GM12878 (cell line): ENCODE results near the gene PSMD4. TPM values are rescaled to one million over a fixed set of nuclear protein-coding genes. Genes with fewer than 3 reads are reported as not detected.

Source experiments
- ATAC-seq: fragments of 200-7000 bp; cut with Tn5 transposase; 3 replicates; pipeline ENCODE4 v1.9.1; 2020; ENCODE audit warnings: mild to moderate bottlenecking, moderate library complexity
- BruUV-seq: library from RNA; stranded (reverse); fragments of 400-500 nt; replicated peaks from 2 replicates; lab custom pipeline; 2021; lab: Mats Ljungman, UMichigan
- CTCF ChIA-PET: fragments of 300-600 bp; sonication (Branson Sonifier 250); formaldehyde crosslinking; extraction: SDS; loops from one replicate; lab custom pipeline; 2021; ENCODE audit warnings: inconsistent platforms; lab: Yijun Ruan, JAX
- POLR2A ChIA-PET: fragments of 350-600 bp; formaldehyde crosslinking; extraction: SDS; loops from one replicate; lab custom pipeline; 2021; ENCODE audit warnings: inconsistent platforms; lab: Charles Lee
- RAD21 ChIA-PET: fragments of 300-600 bp; sonication (Branson Sonifier 250); formaldehyde crosslinking; loops from one replicate; lab custom pipeline; 2023; ENCODE audit warnings: antibody characterized with exemption; ENCODE audit not compliant: unreplicated experiment; lab: Charles Lee
- SMC1A ChIA-PET: fragments of 300-600 bp; sonication (Branson Sonifier 250); formaldehyde crosslinking; loops from one replicate; lab custom pipeline; 2023; ENCODE audit not compliant: unreplicated experiment, uncharacterized antibody; lab: Charles Lee
- DNase-seq: peaks from one replicate; pipeline ENCODE4 v3.0.0-alpha.2; 2011; ENCODE audit warnings: low read depth, low spot score
- FAIRE-seq: peaks from 3 replicates; lab custom pipeline; 2011; peaks lifted over from hg19 to GRCh38; lab: Jason Lieb, UNC
- H2AFZ ChIP-seq: 2 replicates; pipeline ENCODE4 v1.6.0; 2011; ENCODE audit warnings: low read depth, low read length, control low read depth; ENCODE audit not compliant: control insufficient read depth
- H3K27ac ChIP-seq: 2 replicates; pipeline ENCODE4 v1.5.1; 2011; ENCODE audit warnings: control low read depth; ENCODE audit not compliant: control insufficient read depth, insufficient read depth
- H3K27me3 ChIP-seq, 2 experiments: replicated peaks in 1 of 2; 2 replicates each; pipeline versions ENCODE4 v1.6.0 to v1.6.1; 2011; ENCODE audit warnings: low read length in 1 of 2; ENCODE audit not compliant: control insufficient read depth in 2 of 2, insufficient read depth in 2 of 2
- H3K36me3 ChIP-seq, 2 experiments: 2 replicates each; pipeline ENCODE4 v1.5.1; 2011; ENCODE audit warnings: low read length in 1 of 2; ENCODE audit not compliant: control insufficient read depth in 2 of 2, insufficient read depth in 2 of 2
- H3K4me1 ChIP-seq: 2 replicates; pipeline ENCODE4 v1.6.1; 2011; ENCODE audit warnings: mild to moderate bottlenecking, low read length, moderate library complexity, mixed read lengths; ENCODE audit not compliant: control insufficient read depth, insufficient read depth
- H3K4me2 ChIP-seq: 2 replicates; pipeline ENCODE4 v1.6.0; 2011; ENCODE audit warnings: control low read depth; ENCODE audit not compliant: control insufficient read depth, insufficient read depth
- H3K4me3 ChIP-seq: fragments of 200-600 bp; sonication (generic); 2 replicates; pipeline ENCODE4 v1.5.1; 2016
- H3K79me2 ChIP-seq: 2 replicates; pipeline ENCODE4 v1.6.0; 2011; ENCODE audit warnings: low read length; ENCODE audit not compliant: control insufficient read depth, insufficient read depth
- H3K9ac ChIP-seq: 2 replicates; pipeline ENCODE4 v1.8.0; 2011; ENCODE audit warnings: low read length, control low read depth, mixed read lengths; ENCODE audit not compliant: control insufficient read depth, insufficient read depth
- H3K9me3 ChIP-seq: replicated peaks from 3 replicates; pipeline ENCODE4 v1.5.1; 2011; ENCODE audit warnings: mild to moderate bottlenecking, low read length; ENCODE audit not compliant: control insufficient read depth, insufficient read depth
- H4K20me1 ChIP-seq: 2 replicates; pipeline ENCODE4 v1.6.0; 2011; ENCODE audit not compliant: control insufficient read depth, insufficient read depth
- ATF7 ChIP-seq: fragments of 450-650 bp; IDR thresholded peaks from 2 replicates; pipeline ENCODE4 v1.6.1; 2016; ENCODE audit warnings: low read depth, mild to moderate bottlenecking
- CEBPZ ChIP-seq: fragments of 150-350 bp; IDR thresholded peaks from 2 replicates; pipeline ENCODE4 v1.6.1; 2016; ENCODE audit warnings: low read depth, low read length
- CREM ChIP-seq: IDR thresholded peaks from 2 replicates; pipeline ENCODE4 v1.6.1; 2014; ENCODE audit warnings: antibody characterized with exemption, low read depth
- IKZF1 ChIP-seq: fragments of 450-650 bp; conservative IDR thresholded peaks from 2 replicates; pipeline ENCODE4 v1.6.1; 2017; ENCODE audit warnings: antibody characterized with exemption, mild to moderate bottlenecking
- JUNB ChIP-seq: IDR thresholded peaks from 2 replicates; pipeline ENCODE4 v1.6.1; 2016; ENCODE audit warnings: antibody characterized with exemption, mild to moderate bottlenecking
- NFXL1 ChIP-seq: fragments of 450-650 bp; IDR thresholded peaks from 2 replicates; pipeline ENCODE4 v1.6.1; 2017; ENCODE audit warnings: antibody characterized with exemption, mild to moderate bottlenecking, borderline replicate concordance
- NKRF ChIP-seq: fragments of 450-650 bp; conservative IDR thresholded peaks from 2 replicates; pipeline ENCODE4 v1.6.1; 2017; ENCODE audit warnings: mild to moderate bottlenecking, moderate library complexity
- SREBF1 ChIP-seq: IDR thresholded peaks from 2 replicates; pipeline ENCODE4 v1.6.1; 2012; ENCODE audit warnings: mild to moderate bottlenecking, low read length
- ZBTB40 ChIP-seq: fragments of 450-650 bp; IDR thresholded peaks from 2 replicates; pipeline ENCODE4 v1.6.1; 2016; ENCODE audit warnings: mild to moderate bottlenecking, moderate library complexity, borderline replicate concordance
- ZNF592 ChIP-seq: fragments of 450-650 bp; IDR thresholded peaks from 2 replicates; pipeline ENCODE4 v1.6.1; 2017; ENCODE audit warnings: mild to moderate bottlenecking, moderate library complexity
- WGBS: methylation state at CpG from one replicate; pipeline ENCODE4 v1.1.6; 2016; ENCODE audit warnings: low lambda C conversion rate; ENCODE audit not compliant: insufficient replicate concordance, insufficient coverage; ENCODE audit errors: missing lambda C conversion rate; 5-methylcytosine and 5-hydroxymethylcytosine counted together
- in situ Hi-C: fragments of 300-500 bp; cut with MboI; formaldehyde crosslinking; loops from 9 replicates; pipeline ENCODE4 v1.14.3; 2018; ENCODE audit warnings: mixed read lengths
- intact Hi-C: fragments of 100-400 bp; cut with micrococcal nuclease; formaldehyde crosslinking; loops from one replicate; pipeline ENCODE4 v1.14.2; 2022; ENCODE audit not compliant: unreplicated experiment
- polyA plus RNA-seq, 11 experiments: library from polyadenylated mRNA; depleted of rRNA in 4 of 11; unstranded in 6 of 11; stranded (reverse) in 5 of 11; fragments of >200 nt; fragmentation: Nextera tagmentation in 4 of 11; fragmentation: Illumina TruSeq in 1 of 11; extraction: Ambion mirVana in 4 of 11; extraction: Trizol in 1 of 11; gene quantifications; 1 replicate in 1 of 11; 2 replicates in 10 of 11; pipeline versions ENCODE4 v1.2.1 to v1.2.3, GENCODE V29; 2011 to 2016; ENCODE audit warnings: inconsistent platforms in 2 of 11, missing spikeins in 2 of 11, low read depth in 1 of 11
- total RNA-seq, 4 experiments: library from RNA; depleted of rRNA in 3 of 4; stranded (reverse); fragments of >200 nt in 3 of 4; fragmentation: Illumina TruSeq in 1 of 4; extraction: Trizol in 1 of 4; gene quantifications; 2 replicates each; pipeline versions ENCODE4 v1.2.1 to v1.2.3, GENCODE V29; 2013 to 2021

The PSMD4 gene
- total and polyA plus RNA-seq, 10 of the 15 experiments (the other 5 are each of a cell fraction or from before 2014, with no cell fraction given) = 129 to 281 (median 188) TPM

GRCh38 chr1:151243683-151244216 is 10.8 kb upstream of the PSMD4 start:
- ChIA-PET RAD21 (no interaction called here), POLR2A (no interaction called here), CTCF (interaction anchor here (0.9 to 2.0 kb wide), 2 partner anchors 15 to 144 kb away, joined by 3 to 5 read pairs; no protein-coding TSS in a partner anchor), SMC1A (interaction anchor here (0.5 to 1.3 kb wide), 3 partner anchors 8 to 140 kb away, joined by 3 to 4 read pairs (median 3); no protein-coding TSS in a partner anchor)
- intact Hi-C loops = no loop called here
- peaks cover 23 to 38% of the 10 kb centered on the region in 2 experiments for H3K36me3 ChIP-seq
- no peaks in the 10 kb centered on the region for H3K4me1 ChIP-seq
- no TSS peak for BruUV-seq
- H3K4me2 ChIP-seq = no peak overlapping the region
- no peak overlapping the region for H2AFZ ChIP-seq
- in situ Hi-C loops = no loop called here
- DNase-seq = no peak
- H3K9me3 ChIP-seq = no peaks in the 10 kb centered on the region
- ATAC-seq = no peak
- no peak overlapping the region for H3K4me3 ChIP-seq
- 77% methylated on average over 4 of the region's 5 CpGs for WGBS
- H3K27ac ChIP-seq = no peak overlapping the region
- FAIRE-seq = no peak
- no peak overlapping the region for H3K9ac ChIP-seq
- no peaks in the 10 kb centered on the region for H4K20me1 ChIP-seq
- no peaks in the 10 kb centered on the region for H3K79me2 ChIP-seq
- no peaks in the 10 kb centered on the region for H3K27me3 ChIP-seq
- TF ChIP-seq JUNB (no peak), ZBTB40 (no peak), IKZF1 (no peak), ZNF592 (no peak), CEBPZ (no peak), ATF7 (no peak), CREM (no peak), NKRF (no peak), SREBF1 (no peak), NFXL1 (no peak)
